ENCODE data around the gene JAKMIP1. TPM values are rescaled to one million over a fixed set of nuclear protein-coding genes. Genes with fewer than 3 reads are reported as not detected.

Gene JAKMIP1
- total RNA-seq, 1 experiment from 2014 or later, result not detected

DNA sequence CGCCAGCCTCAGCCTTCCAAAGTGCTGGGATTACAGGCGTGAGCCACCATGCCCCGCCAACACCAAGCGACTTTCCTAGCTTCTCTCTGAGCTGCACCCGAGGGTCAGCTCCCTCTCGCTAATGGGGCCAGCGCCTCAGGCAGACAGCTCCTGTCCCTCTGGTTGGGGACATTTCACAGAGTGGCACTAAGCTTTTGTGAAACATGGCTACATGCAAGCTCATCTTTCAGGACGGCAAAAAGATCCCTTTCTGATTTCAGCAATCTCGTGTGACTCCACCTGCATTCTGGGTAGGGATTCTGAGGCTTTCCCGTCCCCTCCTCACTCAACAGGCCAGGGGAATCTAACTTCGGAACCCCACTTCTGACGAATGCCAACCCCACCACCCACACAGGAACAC is 151.1 kb downstream of the JAKMIP1 start:
- Histone ChIP-seq H3K4me1 (no peaks in the 10 kb centered on the region), H3K27me3 (peaks cover 20% of the 10 kb centered on the region), H3K9me3 (replicated peaks) (no peaks in the 10 kb centered on the region), H3K4me3 (no peak overlapping the region), H3K36me3 (no peaks in the 10 kb centered on the region; the same call in 1 of the 2 replicates), H3K27ac (no peak overlapping the region)
- no peak for DNase-seq

DNA sequence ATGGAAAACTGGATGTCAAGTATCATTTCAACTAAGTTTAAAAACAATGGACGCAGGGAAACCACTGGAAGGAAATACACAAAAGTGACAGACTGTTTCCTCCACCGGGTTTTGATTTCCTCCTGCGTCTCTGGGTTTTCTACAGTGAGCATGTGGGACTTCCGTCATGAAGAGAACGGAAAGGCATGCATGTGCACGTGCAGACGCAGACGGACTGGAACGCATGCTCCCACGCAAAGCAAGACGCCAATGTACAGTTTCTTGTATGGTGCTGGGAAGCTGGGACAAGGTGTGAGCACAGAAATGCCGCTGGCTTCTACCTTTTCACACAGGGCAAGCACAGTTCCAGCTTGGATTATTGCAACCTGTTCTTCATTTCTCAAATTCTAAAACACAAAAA is 151.8 kb downstream of the JAKMIP1 start:
- Histone ChIP-seq H3K4me1 (no peaks in the 10 kb centered on the region), H3K36me3 (no peaks in the 10 kb centered on the region; the same call in 1 of the 2 replicates)

DNA sequence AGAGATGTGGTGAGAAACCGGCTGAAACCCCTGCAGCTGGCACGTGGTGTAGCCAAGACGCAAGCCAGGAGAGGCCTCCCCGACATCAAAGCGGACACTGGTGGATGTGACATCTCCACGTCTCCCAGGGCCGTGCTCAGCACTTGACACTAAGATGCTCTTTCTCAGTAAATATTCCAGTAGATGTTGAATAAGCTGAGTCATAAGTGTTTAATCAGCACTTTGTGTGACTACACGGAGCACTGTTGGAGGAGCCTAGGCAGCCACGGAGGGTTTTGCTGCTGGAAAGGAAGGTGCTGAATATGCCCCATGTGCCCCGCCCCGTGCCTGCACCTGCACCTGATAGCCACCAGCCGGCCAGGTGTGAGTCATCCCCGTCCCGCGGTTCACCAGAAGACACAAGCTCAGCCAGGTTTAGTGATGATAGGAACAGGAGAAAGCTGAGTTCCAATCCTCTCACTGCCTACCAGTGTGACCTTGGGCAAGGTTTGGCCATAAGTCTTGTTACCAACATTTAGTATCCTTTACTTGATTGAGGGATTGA is 153.1 kb downstream of the JAKMIP1 start:
- Histone ChIP-seq H3K4me1 (no peaks in the 10 kb centered on the region), H3K9me3 (replicated peaks) (no peaks in the 10 kb centered on the region), H3K27me3 (peaks cover 14% of the 10 kb centered on the region; the same call in 1 of the 2 replicates), H3K36me3 (no peaks in the 10 kb centered on the region; the same call in 1 of the 2 replicates), H3K4me3 (no peak overlapping the region), H3K27ac (no peak overlapping the region)
- no peak for DNase-seq

More for the DNA sequence above, 151.8 kb downstream of the JAKMIP1 start:
- no peak overlapping the region for H3K27ac ChIP-seq
- DNase-seq, result no peak
- peaks cover 17% of the 10 kb centered on the region for H3K27me3 ChIP-seq
- H3K4me3 ChIP-seq, result no peak overlapping the region
- no peaks in the 10 kb centered on the region for H3K9me3 ChIP-seq (replicated peaks)

DNA sequence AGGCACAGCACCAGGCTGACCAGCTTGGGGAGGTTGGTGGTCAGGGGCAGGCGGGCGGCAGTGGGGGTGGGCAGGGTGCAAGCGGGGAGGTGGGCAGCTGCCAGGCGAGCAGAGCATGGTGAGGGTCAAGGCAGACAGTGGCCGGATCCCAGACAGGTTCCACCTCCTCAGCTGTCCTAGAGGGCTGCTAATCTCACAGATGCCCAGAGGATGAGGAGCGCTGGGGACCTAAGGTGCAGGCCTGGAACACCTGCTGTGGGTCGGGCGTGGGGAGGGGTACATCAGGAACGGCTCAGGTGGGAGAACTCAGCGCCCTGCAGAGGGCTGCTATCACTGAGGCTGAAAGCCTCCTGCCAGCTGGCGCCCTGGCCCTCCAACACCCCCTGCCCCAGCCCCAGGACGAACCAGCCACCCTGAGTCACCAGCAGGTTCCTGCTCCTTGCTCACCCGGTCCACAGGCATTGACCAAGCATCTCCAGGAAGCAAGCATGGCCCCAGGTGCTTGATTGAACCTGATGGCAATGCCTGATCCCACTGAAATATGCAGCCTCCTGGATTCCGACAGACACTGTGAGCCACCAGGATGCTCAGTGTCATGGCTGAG is 153.7 kb downstream of the JAKMIP1 start:
- H3K4me1 ChIP-seq, result no peaks in the 10 kb centered on the region
- H3K9me3 ChIP-seq (replicated peaks), result no peaks in the 10 kb centered on the region
- H3K4me3 ChIP-seq, result no peak overlapping the region
- no peak overlapping the region for H3K27ac ChIP-seq
- no peaks in the 10 kb centered on the region; the same call in 1 of the 2 replicates for H3K36me3 ChIP-seq
- peaks cover 14% of the 10 kb centered on the region; the same call in 1 of the 2 replicates for H3K27me3 ChIP-seq
- no peak for DNase-seq

DNA sequence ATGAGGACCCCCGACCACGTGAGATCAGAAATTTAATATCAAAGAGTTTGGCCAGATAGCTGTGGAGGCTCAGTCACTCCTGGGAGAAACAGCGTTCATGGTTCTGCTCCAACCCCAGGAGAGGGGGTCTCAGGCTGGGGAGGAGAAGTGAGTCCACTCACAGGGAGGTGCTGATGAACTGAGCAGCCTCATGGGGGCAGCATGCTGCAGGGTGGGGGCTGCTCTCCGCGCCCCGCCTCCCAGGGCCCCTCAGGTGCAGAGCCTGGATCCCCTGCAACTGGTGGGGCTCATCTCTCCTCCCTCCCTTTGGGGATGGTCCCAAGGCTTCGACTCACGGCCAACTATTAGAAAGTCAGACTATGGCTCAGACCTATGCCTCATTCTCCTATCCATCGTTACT is 155.5 kb downstream of the JAKMIP1 start:
- H3K27me3 ChIP-seq, result peaks cover 13% of the 10 kb centered on the region; the same call in 1 of the 2 replicates
- no peak for DNase-seq
- H3K36me3 ChIP-seq, result no peaks in the 10 kb centered on the region; the same call in 1 of the 2 replicates
- H3K27ac ChIP-seq, result no peak overlapping the region
- no peaks in the 10 kb centered on the region for H3K4me1 ChIP-seq
- no peak overlapping the region for H3K4me3 ChIP-seq
- no peaks in the 10 kb centered on the region for H3K9me3 ChIP-seq (replicated peaks)

DNA sequence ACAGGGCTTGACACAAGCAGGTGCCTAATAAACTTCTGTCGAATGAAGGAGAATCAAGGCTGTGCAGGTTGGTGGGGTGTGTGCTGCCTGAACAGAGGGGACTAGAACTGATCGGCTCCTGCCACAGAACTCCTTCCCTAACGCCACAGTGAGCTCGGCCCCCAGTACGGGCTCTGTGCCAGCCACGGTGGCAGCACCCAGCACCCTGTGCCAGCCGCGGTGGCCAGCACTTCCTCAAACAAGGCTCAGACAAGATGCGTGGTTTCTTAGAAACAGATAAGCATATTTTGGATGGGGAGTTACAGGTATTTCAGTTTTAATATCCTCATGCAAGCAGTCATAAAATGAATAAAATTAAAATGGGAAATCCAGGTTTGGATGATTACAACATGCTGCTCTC is 156.1 kb downstream of the JAKMIP1 start:
- Histone ChIP-seq H3K27ac (no peak overlapping the region), H3K27me3 (peaks cover 13% of the 10 kb centered on the region), H3K4me3 (no peak overlapping the region), H3K4me1 (no peaks in the 10 kb centered on the region), H3K9me3 (replicated peaks) (no peaks in the 10 kb centered on the region), H3K36me3 (no peaks in the 10 kb centered on the region; the same call in 1 of the 2 replicates)
- DNase-seq, result no peak

DNA sequence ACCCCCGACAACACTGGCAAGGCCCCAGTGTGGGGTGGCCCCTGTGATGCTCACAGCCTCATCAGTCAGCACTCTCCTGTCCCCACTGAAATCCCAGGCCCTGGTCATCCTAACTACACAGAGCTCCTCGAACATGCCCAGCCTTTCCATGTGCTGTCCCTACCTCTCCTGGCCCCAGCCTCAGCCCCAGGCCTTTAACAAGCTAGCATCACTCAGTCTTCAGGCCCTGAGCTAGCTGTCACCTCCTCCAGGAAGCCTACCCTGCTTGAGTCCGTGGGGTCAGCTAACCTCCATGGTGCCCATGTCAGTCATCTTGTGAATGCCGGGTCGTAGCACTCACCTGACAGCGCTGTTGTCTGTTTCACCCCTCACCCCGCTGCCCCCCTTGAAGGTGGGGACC is 156.5 kb downstream of the JAKMIP1 start:
- no peak overlapping the region for H3K27ac ChIP-seq
- no peak for DNase-seq
- no peaks in the 10 kb centered on the region for H3K9me3 ChIP-seq (replicated peaks)
- no peaks in the 10 kb centered on the region; the same call in 1 of the 2 replicates for H3K36me3 ChIP-seq
- peaks cover 13% of the 10 kb centered on the region for H3K27me3 ChIP-seq
- no peaks in the 10 kb centered on the region for H3K4me1 ChIP-seq
- no peak overlapping the region for H3K4me3 ChIP-seq

DNA sequence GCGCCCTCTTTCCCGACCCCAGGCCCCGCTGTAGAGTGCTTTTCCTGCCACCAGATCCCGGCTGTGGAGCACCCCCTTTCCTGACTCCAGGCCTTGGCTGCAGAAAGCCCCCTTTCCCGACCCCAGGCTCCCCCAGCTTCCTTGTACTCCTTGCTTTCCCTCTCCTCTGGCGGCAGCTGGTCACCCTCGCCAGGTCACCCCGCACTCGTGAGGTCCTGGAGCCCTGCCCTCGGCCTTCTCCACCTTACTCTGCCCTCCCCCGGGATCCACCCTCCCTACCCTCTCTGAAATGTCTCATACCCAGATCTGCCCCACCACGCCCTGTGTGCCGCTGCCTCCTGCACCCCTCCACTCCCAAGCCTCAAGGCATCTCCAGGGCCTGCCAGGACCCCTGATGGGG is 157.2 kb downstream of the JAKMIP1 start:
- H3K27me3 ChIP-seq, result peaks cover 13% of the 10 kb centered on the region
- H3K4me1 ChIP-seq, result no peaks in the 10 kb centered on the region
- H3K27ac ChIP-seq, result no peak overlapping the region
- no peaks in the 10 kb centered on the region for H3K9me3 ChIP-seq (replicated peaks)
- DNase-seq, result no peak
- H3K36me3 ChIP-seq, result no peaks in the 10 kb centered on the region; the same call in 1 of the 2 replicates
- no peak overlapping the region for H3K4me3 ChIP-seq

DNA sequence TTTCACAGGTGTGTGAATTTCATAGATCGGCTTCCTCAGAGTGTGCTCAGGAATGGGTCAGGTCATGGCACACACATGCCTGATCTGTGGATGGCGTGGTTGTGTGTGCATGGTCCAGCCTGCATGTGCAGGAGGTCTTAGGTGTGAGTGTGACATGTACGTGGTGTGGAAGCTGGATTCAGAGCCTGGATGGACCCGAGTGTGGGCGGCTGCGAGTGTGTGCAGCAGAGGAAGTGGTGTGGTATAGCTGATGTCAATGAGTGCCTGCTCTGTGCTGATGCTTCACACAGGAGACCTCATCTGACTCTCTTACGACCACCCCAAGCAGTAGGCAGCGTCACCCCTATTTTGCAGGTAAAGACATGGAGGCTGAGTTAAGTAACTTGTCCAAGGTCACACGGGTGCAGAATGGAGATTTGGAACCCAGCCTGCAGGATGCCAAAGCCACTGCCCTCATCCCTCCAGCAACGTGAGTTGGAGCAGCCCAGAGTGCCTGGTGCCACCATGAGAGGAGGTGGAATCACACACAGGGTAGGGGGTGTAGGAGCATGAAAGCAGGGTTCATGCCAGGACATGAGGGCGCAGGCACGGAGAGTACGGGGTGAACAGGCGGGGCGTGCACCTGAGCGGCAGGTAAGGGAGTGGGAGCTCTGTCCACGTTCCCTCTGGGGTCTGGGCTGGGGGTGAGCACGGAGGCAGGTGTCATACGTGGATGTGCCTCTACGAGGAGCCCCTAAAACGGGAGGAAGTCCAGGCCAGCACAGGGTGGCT is 157.9 kb downstream of the JAKMIP1 start:
- H3K9me3 ChIP-seq (replicated peaks), result no peaks in the 10 kb centered on the region
- no peak for DNase-seq
- peaks cover 9% of the 10 kb centered on the region for H3K27me3 ChIP-seq

DNA sequence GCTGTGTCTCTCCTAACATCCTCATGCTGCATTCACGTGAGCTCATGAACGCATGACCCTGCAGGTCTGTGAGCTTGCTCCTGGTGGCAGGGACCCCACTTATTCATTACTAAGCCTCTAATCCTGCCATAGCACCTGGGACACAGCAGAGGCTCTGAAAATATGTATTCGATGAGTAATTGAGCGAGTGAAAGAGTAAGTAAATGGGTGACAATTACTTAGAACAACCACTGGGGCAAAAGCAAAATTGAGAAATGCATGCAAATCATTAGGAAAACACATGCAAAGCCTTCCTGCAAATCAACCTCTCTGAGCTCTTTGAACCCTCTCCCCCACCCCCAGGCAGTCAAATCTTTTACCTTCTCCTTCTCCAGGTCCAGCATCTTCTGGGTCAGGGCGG is 158.5 kb downstream of the JAKMIP1 start:
- Histone ChIP-seq H3K27ac (no peak overlapping the region), H3K4me3 (no peak overlapping the region), H3K27me3 (peaks cover 4% of the 10 kb centered on the region), H3K4me1 (no peaks in the 10 kb centered on the region), H3K9me3 (replicated peaks) (no peaks in the 10 kb centered on the region), H3K36me3 (no peaks in the 10 kb centered on the region)
- no peak for DNase-seq

More for the DNA sequence above, 157.9 kb downstream of the JAKMIP1 start:
- no peaks in the 10 kb centered on the region for H3K4me1 ChIP-seq
- no peaks in the 10 kb centered on the region for H3K36me3 ChIP-seq
- no peak overlapping the region for H3K27ac ChIP-seq
- H3K4me3 ChIP-seq, result no peak overlapping the region

DNA sequence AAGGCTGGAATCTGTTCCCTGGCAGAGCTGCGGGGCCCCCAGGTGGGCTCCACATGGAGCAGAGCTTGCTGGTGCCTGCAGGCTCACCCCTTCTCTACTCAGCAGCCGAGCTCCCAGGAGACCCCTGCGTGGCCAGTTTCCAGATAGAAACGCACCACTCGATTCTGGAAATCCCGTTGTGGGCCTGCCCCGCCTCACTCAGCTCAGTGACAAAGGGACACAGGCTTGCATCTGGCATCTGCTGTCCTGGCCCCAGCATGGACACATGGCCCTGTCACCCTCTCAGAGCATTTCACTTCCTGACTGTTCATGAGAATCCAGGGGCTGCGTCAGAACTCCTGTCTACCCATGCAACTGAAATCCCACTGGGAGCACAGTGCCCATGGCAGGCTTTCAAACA is 161.6 kb downstream of the JAKMIP1 start:
- no peak overlapping the region for H3K4me3 ChIP-seq
- DNase-seq, result no peak
- no peaks in the 10 kb centered on the region for H3K9me3 ChIP-seq (replicated peaks)
- H3K4me1 ChIP-seq, result no peaks in the 10 kb centered on the region
- H3K27ac ChIP-seq, result no peak overlapping the region
- peaks cover 4% of the 10 kb centered on the region for H3K27me3 ChIP-seq
- no peaks in the 10 kb centered on the region for H3K36me3 ChIP-seq

DNA sequence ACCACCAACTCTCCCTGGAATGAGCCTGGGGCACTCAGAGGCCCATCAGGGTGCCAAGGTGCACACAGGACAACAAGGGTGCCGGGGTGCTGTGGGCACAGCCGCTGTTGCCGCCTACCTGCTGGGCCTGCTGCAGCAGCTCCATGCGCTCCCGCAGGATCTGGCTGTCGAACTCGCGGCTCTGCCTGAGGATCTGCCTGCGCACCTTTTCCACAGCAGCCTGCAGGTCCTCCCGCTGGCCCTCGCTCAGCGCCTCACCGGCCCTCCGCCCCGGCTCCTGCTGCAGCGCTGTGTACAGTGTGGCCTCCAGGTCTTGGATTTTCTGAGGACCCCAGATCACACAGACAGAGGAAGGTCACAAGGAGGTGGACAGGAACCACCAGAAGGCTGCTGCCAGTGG is 164.6 kb downstream of the JAKMIP1 start:
- Histone ChIP-seq H3K27me3 (peaks cover 8% of the 10 kb centered on the region), H3K9me3 (replicated peaks) (no peaks in the 10 kb centered on the region), H3K36me3 (no peaks in the 10 kb centered on the region), H3K4me3 (no peak overlapping the region), H3K27ac (no peak overlapping the region), H3K4me1 (no peaks in the 10 kb centered on the region)
- no peak for DNase-seq

DNA sequence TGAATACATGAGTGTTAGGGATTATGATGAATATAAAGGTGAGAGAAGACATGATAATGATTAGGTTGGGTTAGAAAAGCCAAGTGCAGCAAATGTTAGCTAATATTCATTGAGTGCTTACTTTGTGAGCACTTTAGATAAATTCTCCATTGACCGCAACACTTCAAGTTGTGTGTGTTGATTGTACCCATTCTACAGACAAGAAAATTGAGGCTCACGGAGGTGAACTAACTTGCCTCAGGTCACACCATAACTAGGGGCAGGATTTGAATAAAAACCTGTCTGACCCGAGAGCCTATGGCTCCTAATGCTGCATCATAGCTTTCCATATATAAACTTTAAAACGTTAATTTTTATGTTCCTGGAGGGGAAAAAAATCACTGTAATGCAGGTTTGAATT is 167.0 kb downstream of the JAKMIP1 start:
- Histone ChIP-seq H3K4me3 (no peak overlapping the region), H3K27ac (no peak overlapping the region), H3K9me3 (replicated peaks) (no peaks in the 10 kb centered on the region), H3K27me3 (peaks cover 19% of the 10 kb centered on the region; the same call in 1 of the 2 replicates), H3K4me1 (no peaks in the 10 kb centered on the region), H3K36me3 (no peaks in the 10 kb centered on the region)
- DNase-seq, result no peak

DNA sequence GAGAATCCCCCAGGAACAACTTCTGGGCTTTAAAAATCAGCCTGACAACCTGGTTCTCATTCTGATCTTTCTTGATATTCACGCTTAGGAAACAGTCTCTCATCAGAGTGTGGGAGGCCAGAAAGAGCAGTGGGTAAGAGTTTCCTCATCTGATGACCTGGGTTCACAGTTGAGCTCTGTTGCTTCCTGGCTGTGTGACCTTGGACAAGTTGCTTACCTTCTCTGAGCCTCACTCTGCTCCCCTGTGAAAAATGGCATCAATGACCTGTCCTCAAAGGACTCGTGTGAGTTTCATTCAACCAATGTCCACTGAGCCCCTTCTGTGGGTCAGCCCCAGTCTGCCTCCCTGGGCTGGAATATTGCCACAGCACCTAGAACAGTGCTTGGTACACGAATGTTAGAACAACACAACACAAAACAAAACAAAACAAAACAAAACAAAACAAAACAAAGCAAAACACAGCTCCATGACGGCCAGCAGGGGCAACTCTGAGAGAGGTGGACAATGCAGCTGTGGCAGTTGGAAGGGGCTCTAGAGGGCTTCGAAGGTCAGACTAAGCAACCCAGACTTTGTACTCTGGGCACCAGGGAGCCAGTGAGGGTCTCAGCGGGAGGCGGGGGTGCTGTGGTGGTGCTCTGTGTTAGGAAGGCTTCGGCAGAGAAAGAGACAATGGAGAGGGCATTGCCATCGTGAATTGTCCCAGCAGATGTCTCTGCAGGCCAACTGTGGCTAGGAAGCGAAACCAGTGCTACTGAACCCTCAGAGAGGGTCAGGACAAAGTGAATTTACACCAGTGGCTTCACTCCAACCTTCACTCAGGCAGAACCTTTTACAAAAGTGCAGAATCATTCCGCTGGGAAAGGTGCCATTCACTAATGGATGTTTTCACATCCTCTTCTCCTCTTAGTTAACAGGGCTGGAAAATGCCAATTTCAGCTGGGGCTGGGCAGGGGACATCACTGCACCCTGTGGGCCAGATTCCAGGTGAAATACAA is 167.8 kb downstream of the JAKMIP1 start:
- Histone ChIP-seq H3K27ac (no peak overlapping the region), H3K4me3 (no peak overlapping the region), H3K36me3 (no peaks in the 10 kb centered on the region), H3K27me3 (peaks cover 25% of the 10 kb centered on the region; the same call in 1 of the 2 replicates), H3K9me3 (replicated peaks) (no peaks in the 10 kb centered on the region), H3K4me1 (no peaks in the 10 kb centered on the region)
- no peak for DNase-seq
